DMS79 treated with DMSO at 0.1 percent for 48 hours (cell line): ENCODE measurements around the gene AJM1.
"Not testable (repeated sequence)": the region's sequence is repeated elsewhere in the genome, so short reads cannot be mapped to it uniquely, and the experiment has no call there.

Experiments
- DNase-seq: peaks from one replicate; lab custom pipeline; 2025; lab: John Stamatoyannopoulos, UW

AJM1 gene

GRCh38 chr9:136880651-136881050 is 38.4 kb downstream of the AJM1 start:
- no peak for DNase-seq

DNA sequence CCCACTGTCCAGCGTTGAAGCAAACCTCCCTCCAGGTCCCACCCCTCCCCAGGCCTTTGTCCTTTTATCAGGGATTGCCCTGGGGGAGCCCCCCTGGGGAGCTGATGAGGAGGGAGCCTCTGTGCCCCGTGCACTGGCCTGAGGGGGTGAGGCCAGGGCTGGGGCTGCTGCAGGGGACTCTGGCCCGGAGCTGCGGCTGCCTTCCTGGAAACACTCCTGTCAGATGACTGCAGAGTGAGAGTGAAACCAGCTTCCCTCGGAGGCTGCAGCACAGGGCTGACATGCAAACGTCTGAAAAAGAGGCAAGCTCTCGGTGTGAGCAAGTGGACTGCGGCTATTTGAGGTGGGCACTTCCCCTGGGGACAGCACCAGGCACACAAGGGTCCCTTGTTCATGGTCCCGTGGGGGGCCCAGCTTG is 39.4 kb downstream of the AJM1 start:
- DNase-seq = no peak

- DNase-seq = no peak
These were observed 40.0 kb downstream of the AJM1 start for GRCh38 chr9:136882109-136882946.

DNA sequence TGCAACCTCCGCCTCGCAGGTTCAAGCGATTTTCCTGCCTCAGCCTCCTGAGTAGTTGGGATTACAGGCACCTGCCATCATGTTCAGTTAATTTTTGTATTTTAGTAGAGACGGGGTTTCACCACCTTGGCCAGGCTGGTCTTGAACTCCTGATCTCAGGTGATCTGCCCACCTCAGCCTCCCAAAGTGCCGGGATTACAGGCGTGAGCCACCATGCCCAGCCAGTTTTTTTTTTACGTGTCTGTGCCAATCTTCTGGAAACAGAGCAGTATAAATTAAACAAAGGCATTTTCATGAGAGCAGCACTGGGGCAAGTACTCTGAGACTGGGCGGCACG is 40.6 kb downstream of the AJM1 start:
- DNase-seq = not testable (repeated sequence)

DNA sequence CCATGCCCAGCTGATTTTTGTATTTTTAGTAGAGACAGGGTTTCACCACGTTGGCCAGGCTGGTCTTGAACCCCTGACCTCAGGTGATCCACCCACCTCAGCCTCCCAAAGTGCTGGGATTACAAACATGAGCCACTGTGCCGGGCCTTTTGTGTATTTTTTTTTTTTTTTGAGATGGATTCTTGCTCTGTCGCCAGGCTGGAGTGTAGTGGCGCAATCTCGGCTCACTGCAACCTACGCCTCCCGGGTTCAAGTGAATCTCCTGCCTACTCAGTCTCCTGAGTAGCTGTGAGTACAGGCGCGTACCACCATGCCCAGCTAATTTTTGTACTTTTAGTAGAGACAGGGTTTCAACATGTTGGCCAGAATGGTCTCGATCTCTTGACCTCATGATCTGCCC is 41.4 kb downstream of the AJM1 start:
- not testable (repeated sequence) for DNase-seq

DNA sequence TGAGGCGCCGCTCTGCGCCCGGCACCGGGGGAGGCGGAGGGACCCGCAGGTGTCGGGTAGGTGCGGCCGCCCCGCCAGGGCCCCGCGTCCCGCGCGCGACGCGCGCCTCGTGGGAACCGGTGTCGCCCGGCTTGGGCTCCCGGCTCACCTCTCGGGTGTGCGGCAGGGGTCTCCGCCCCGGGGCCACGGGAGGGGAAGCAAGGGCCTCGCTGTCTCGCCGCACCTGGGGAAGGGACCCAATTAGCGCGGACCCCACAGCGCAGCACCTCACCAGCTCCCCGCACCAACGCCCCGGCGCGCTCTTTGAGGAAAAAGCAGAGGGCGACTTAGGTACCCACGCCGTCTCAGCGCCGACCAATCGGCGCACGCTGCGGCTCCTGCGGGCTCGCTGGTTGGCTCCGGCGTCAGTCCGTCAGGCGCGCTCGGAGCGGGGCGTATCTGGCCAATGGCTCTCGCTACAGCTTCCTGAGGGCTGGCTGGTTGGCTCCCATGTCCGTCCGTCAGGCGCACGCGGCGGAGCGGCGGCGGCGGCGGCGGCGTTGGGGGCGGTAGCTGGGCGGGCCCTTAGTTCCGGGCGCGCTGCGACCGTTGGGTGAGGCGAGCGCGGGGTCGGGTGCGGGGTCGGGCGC is 43.8 kb downstream of the AJM1 start, which contains the start of gene TRAF2:
TSS of gene TRAF2 (plus strand) at position 567 of the 629 bp plus-strand sequence. CDS start 12,225 bp downstream, outside the sequence.
- DNase-seq = peak; percentile 92

DNA sequence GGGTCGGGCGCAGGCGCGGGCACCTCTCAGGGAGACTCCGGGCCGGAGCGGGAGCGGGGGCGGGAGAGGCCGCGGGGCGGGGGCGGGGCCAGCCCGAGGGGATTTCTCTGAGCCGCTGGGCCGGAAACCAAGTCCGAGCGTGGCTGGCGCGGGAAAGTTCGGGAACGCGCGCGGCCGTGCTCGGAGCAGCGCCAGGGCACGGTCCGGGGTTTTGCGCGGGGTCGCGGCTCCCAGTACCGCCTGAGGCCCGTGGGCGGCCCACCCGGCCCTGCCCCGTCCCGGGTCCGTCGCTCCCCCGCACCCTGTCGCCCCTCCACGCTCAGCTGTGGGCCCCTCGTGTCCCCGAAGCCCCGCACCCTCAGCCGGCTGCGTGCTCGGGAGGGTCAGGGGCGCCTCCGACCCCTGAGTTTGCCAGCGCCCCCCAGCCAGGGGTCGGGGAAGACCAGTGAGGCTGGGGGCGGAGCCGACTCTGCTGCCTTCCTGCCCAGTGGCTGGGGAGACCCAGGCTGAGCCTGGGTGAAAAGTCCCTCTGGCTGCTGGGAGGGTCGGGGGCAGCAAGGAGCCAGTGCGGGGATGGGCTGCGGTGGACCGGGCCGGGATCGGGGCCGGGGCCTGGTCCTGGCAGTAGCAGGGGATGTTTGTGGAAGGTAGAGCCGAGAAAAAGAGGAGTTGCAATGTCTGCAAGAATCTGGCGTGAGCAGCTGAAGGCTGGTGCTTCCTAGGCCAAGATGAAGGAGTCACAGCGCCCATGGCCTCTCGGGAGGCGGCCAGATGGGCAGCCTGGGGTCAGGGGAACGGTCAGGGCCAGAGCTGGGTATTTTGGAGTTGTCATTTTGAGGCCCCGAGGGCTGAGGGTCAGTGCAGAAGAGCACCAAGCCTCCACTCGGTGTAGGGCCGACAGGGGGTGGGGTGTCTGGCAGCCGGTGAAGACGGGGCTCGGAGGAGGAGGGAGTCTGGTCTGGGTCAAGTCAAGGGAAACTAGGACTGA is 44.6 kb downstream of the AJM1 start:
- no peak for DNase-seq

GRCh38 chr9:136888454-136888853 is 46.2 kb downstream of the AJM1 start:
- DNase-seq = no peak

DNA sequence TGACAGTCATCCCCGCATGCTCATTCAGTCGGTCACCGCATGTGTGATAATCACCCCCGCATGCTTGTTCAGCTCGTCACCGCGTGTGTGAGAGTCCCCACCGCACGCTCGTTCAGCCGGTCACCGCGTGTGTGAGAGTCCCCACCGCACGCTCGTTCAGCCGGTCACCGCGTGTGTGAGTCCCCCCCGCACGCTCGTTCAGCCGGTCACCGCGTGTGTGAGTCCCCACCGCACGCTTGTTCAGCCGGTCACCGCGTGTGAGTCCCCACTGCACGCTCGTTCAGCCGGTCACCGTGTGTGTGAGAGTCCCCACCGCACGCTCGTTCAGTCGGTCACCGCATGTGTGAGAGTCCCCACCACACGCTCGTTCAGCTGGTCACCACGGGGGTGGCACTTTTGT is 47.6 kb downstream of the AJM1 start:
- DNase-seq = no peak

- DNase-seq = no peak
These were observed 48.4 kb downstream of the AJM1 start for GRCh38 chr9:136890661-136891060.
